C4-2B (cell line): ENCODE measurements around the gene PSME4.

Experiments
- H3K27ac ChIP-seq: fragments of 450-650 bp; 2 replicates; pipeline ENCODE4 v1.5.1; 2017
- ZFX ChIP-seq: fragments of 450-650 bp; IDR thresholded peaks from 2 replicates; pipeline ENCODE4 v1.6.1; 2017
- TF ChIP-seq, protein P1 (sequence below): fragments of 450-650 bp; conservative IDR thresholded peaks from 2 replicates; pipeline ENCODE4 v1.5.1; 2017; ENCODE audit warnings: mild to moderate bottlenecking

The PSME4 gene

DNA sequence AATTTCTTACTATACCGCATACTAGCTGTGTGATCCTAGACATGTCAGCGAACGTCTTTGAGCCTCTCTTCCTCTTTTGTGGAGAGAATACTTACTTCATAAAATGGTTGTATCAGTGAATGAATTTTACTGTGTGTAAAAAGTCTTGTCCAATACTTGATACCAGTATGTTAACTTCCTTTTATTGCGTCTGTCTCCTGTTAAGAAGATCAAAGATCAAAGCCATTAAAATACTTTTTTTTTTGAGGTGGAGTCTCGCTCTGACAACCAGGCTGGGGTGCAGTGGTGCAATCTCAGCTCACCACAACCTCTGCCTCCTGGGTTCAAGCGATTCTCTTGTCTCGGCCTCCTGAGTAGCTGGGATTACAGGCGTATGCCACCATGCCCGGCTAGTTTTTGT lies 150.7 kb downstream of the PSME4 start:
- TF ChIP-seq ZFX = no peak
- TF ChIP-seq, protein P1, sequence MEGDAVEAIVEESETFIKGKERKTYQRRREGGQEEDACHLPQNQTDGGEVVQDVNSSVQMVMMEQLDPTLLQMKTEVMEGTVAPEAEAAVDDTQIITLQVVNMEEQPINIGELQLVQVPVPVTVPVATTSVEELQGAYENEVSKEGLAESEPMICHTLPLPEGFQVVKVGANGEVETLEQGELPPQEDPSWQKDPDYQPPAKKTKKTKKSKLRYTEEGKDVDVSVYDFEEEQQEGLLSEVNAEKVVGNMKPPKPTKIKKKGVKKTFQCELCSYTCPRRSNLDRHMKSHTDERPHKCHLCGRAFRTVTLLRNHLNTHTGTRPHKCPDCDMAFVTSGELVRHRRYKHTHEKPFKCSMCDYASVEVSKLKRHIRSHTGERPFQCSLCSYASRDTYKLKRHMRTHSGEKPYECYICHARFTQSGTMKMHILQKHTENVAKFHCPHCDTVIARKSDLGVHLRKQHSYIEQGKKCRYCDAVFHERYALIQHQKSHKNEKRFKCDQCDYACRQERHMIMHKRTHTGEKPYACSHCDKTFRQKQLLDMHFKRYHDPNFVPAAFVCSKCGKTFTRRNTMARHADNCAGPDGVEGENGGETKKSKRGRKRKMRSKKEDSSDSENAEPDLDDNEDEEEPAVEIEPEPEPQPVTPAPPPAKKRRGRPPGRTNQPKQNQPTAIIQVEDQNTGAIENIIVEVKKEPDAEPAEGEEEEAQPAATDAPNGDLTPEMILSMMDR = no peak

GRCh38 chr2:53819634-53820033 lies 151.2 kb downstream of the PSME4 start:
- TF ChIP-seq ZFX = no peak
- TF ChIP-seq, protein P1 = no peak
- no peak overlapping the region for H3K27ac ChIP-seq

More for the DNA sequence above, 150.7 kb downstream of the PSME4 start:
- no peak overlapping the region for H3K27ac ChIP-seq

GRCh38 chr2:53818854-53819435 lies 151.8 kb downstream of the PSME4 start:
- no peak overlapping the region for H3K27ac ChIP-seq
- TF ChIP-seq ZFX = no peak
- TF ChIP-seq, protein P1 = no peak
